K562 (cell line): ENCODE measurements around the gene MLX. TPM values are rescaled to one million over a fixed set of nuclear protein-coding genes. Genes with fewer than 3 reads are reported as not detected.
A peak's percentile ranks its signal among the peaks of the same experiment; 100 is the strongest.

ENCODE experiments used
- ATAC-seq: fragments of 200-7000 bp; cut with Tn5 transposase; 3 replicates; pipeline ENCODE4 v1.9.1; 2020; ENCODE audit warnings: moderate library complexity
- BruUV-seq: library from RNA; stranded (reverse); fragments of 400-500 nt; replicated peaks from 2 replicates; lab custom pipeline; 2021; lab: Mats Ljungman, UMichigan
- CTCF ChIA-PET: fragments of 300-600 bp; formaldehyde crosslinking; extraction: SDS; loops from one replicate; lab custom pipeline; 2021; ENCODE audit warnings: low intra/inter-chr PET ratio; lab: Yijun Ruan, JAX
- POLR2A ChIA-PET: fragments of 300-600, 350-650 bp; sonication (Branson Sonifier 250); formaldehyde crosslinking; extraction: SDS; loops from one replicate; lab custom pipeline; 2021; ENCODE audit warnings: antibody characterized with exemption, inconsistent platforms; lab: Yijun Ruan, JAX
- DNase-seq, 4 experiments: peaks; one replicate each; pipeline versions ENCODE4 v3.0.0 to v3.0.0-alpha.2; 2011 to 2018; ENCODE audit warnings: low spot score in 3 of 4, mixed read lengths in 3 of 4; ENCODE audit errors: extremely low read depth in 1 of 4
- FAIRE-seq: peaks from 2 replicates; lab custom pipeline; 2011; peaks lifted over from hg19 to GRCh38; lab: Jason Lieb, UNC
- H2AFZ ChIP-seq: 2 replicates; pipeline ENCODE4 v1.6.0; 2011; ENCODE audit warnings: low read depth, low read length, control low read depth, inconsistent platforms
- H3K27ac ChIP-seq: fragments of 200-600 bp; 3 replicates; pipeline ENCODE4 v1.8.0; 2011; ENCODE audit warnings: low read depth, mild to moderate bottlenecking, control low read depth, inconsistent platforms, low read length, moderate library complexity, mixed read lengths; ENCODE audit errors: extremely low read depth
- H3K27me3 ChIP-seq, 2 experiments: fragments of 300-600 bp in 1 of 2; 2 replicates in 1 of 2; 3 replicates in 1 of 2; pipeline versions ENCODE4 v1.6.0 to v1.8.0; 2011; ENCODE audit warnings: inconsistent platforms in 2 of 2, low read length in 2 of 2, mild to moderate bottlenecking in 1 of 2, mixed read lengths in 1 of 2, moderate library complexity in 1 of 2; ENCODE audit not compliant: control insufficient read depth in 2 of 2, insufficient read depth in 2 of 2
- H3K36me3 ChIP-seq: fragments of 300-600 bp; 3 replicates; pipeline ENCODE4 v1.8.0; 2011; ENCODE audit warnings: mild to moderate bottlenecking, low read length, inconsistent platforms; ENCODE audit not compliant: control insufficient read depth, insufficient read depth
- H3K4me1 ChIP-seq, 2 experiments: fragments of 200-600 bp in 1 of 2; replicated peaks in 1 of 2; 2 replicates in 1 of 2; 3 replicates in 1 of 2; pipeline versions ENCODE4 v1.5.1 to v1.8.0; 2011; ENCODE audit warnings: inconsistent platforms in 2 of 2, low read length in 2 of 2, mild to moderate bottlenecking in 1 of 2, mixed read lengths in 1 of 2, moderate library complexity in 1 of 2; ENCODE audit not compliant: control insufficient read depth in 2 of 2, insufficient read depth in 2 of 2
- H3K4me2 ChIP-seq: 2 replicates; pipeline ENCODE4 v1.6.1; 2011; ENCODE audit warnings: low read length, control low read depth, inconsistent platforms, mixed read lengths; ENCODE audit not compliant: insufficient read depth
- H3K4me3 ChIP-seq: fragments of 200-600 bp; sonication (generic), shearing (Covaris generic); 2 replicates; pipeline ENCODE4 v1.5.1; 2016; ENCODE audit warnings: control low read depth, inconsistent platforms
- H3K79me2 ChIP-seq: fragments of 200-600 bp; 3 replicates; pipeline ENCODE4 v1.8.0; 2011; ENCODE audit warnings: low read length, inconsistent platforms; ENCODE audit not compliant: control insufficient read depth, insufficient read depth
- H3K9ac ChIP-seq, 2 experiments: 2 replicates each; pipeline versions ENCODE4 v1.6.0 to v1.6.1; 2011; ENCODE audit warnings: low read depth in 2 of 2, low read length in 2 of 2, control low read depth in 1 of 2, inconsistent platforms in 1 of 2, mild to moderate bottlenecking in 1 of 2, mixed read lengths in 1 of 2; ENCODE audit not compliant: insufficient read depth in 1 of 2
- H3K9me1 ChIP-seq: one replicate; pipeline ENCODE4 v1.6.0; 2011; ENCODE audit warnings: inconsistent platforms, mild to moderate bottlenecking, low read length, moderate library complexity; ENCODE audit not compliant: control insufficient read depth, insufficient read depth
- H3K9me3 ChIP-seq: replicated peaks from 2 replicates; pipeline ENCODE4 v1.5.1; 2011; ENCODE audit warnings: low read depth, low read length, inconsistent platforms; ENCODE audit not compliant: control insufficient read depth, insufficient read depth
- H4K20me1 ChIP-seq: replicated peaks from 2 replicates; pipeline ENCODE4 v1.6.1; 2011; ENCODE audit warnings: low read length, inconsistent platforms, mixed read lengths; ENCODE audit not compliant: control insufficient read depth, insufficient read depth
- HDAC1 ChIP-seq, 2 experiments: fragments of 450-650 bp; IDR thresholded peaks; 2 replicates each; pipeline ENCODE4 v1.6.1; 2016 to 2017; ENCODE audit warnings: inconsistent platforms in 1 of 2, mild to moderate bottlenecking in 1 of 2, moderate library complexity in 1 of 2
- NRF1 ChIP-seq, 2 experiments: fragments of 450-650 bp; IDR thresholded peaks in 1 of 2; conservative IDR thresholded peaks in 1 of 2; 2 replicates each; pipeline ENCODE4 v1.6.1; 2014; ENCODE audit warnings: mild to moderate bottlenecking in 2 of 2
- XRCC3 ChIP-seq: fragments of 450-650 bp; IDR thresholded peaks from 2 replicates; pipeline ENCODE4 v1.6.1; 2017; ENCODE audit warnings: mild to moderate bottlenecking, moderate library complexity
- ZNF143 ChIP-seq: sonication (generic); formaldehyde crosslinking; IDR thresholded peaks from 2 replicates; pipeline ENCODE4 v1.9.0; 2022; ENCODE audit warnings: mild to moderate bottlenecking, missing genetic modification reagents
- ZNF561 ChIP-seq: fragments of 450-650 bp; formaldehyde crosslinking; conservative IDR thresholded peaks from 2 replicates; pipeline ENCODE4 v1.4.0; 2020; ENCODE audit warnings: mild to moderate bottlenecking, moderate library complexity
- ZNF766 ChIP-seq: fragments of 200-800 bp; sonication (Bioruptor generic); conservative IDR thresholded peaks from 2 replicates; pipeline ENCODE4 v1.6.1; 2016; ENCODE audit warnings: missing genetic modification characterization, missing compliant biosample characterization
- WGBS: fragments of 100-300 bp; shearing (Covaris generic); methylation state at CpG from one replicate; pipeline ENCODE4 v1.1.6; 2016; ENCODE audit warnings: low coverage, mixed read lengths; ENCODE audit not compliant: insufficient coverage; ENCODE audit errors: missing lambda C conversion rate; 5-methylcytosine and 5-hydroxymethylcytosine counted together
- in situ Hi-C: fragments of 300-500 bp; cut with MboI; formaldehyde crosslinking; loops from 4 replicates; pipeline ENCODE4 v1.15.0; 2018; ENCODE audit warnings: inconsistent platforms, mixed read lengths
- intact Hi-C: fragments of 100-400 bp; cut with micrococcal nuclease; formaldehyde crosslinking; loops from 2 replicates; pipeline ENCODE4 v1.14.2; 2022
- polyA plus RNA-seq, 8 experiments: library from polyadenylated mRNA; depleted of rRNA in 4 of 8; stranded (reverse) in 5 of 8; unstranded in 3 of 8; fragments of >200 nt; fragmentation: Nextera tagmentation in 2 of 8; fragmentation: Illumina TruSeq in 1 of 8; extraction: Ambion mirVana in 2 of 8; extraction: Trizol in 1 of 8; gene quantifications; 2 replicates each; pipeline versions ENCODE4 v1.2.1 to v1.2.3, GENCODE V29; 2011 to 2014; ENCODE audit warnings: inconsistent platforms in 1 of 8, missing spikeins in 1 of 8
- total RNA-seq, 7 experiments: library from RNA; depleted of rRNA in 6 of 7; stranded (reverse); fragments of >200 nt in 6 of 7; fragmentation: Illumina TruSeq in 2 of 7; extraction: Trizol in 2 of 7; gene quantifications; 2 replicates each; pipeline versions ENCODE4 v1.2.1 to v1.2.3, GENCODE V29; 2011 to 2021; ENCODE audit warnings: low replicate concordance in 1 of 7
- TF ChIP-seq, protein P1 (sequence below): fragments of 200-800 bp; sonication (Bioruptor generic); IDR thresholded peaks from 2 replicates; pipeline ENCODE4 v1.6.1; 2016; ENCODE audit warnings: missing genetic modification characterization, missing compliant biosample characterization
- TF ChIP-seq, protein P2 (sequence below): fragments of 450-650 bp; IDR thresholded peaks from 2 replicates; pipeline ENCODE4 v1.6.1; 2017; ENCODE audit warnings: antibody characterized with exemption, mild to moderate bottlenecking
- TF ChIP-seq, protein P3 (sequence below): fragments of 250-450 bp; sonication (Bioruptor Pico); IDR thresholded peaks from 2 replicates; pipeline ENCODE4 v1.8.0; 2022; ENCODE audit warnings: inconsistent platforms, mild to moderate bottlenecking, moderate library complexity, borderline replicate concordance
- TF ChIP-seq, protein P4 (sequence below): fragments of 450-650 bp; conservative IDR thresholded peaks from 2 replicates; pipeline ENCODE4 v1.6.1; 2016; ENCODE audit warnings: missing genetic modification characterization, low read depth, mild to moderate bottlenecking, missing compliant biosample characterization, moderate library complexity

MLX gene
- total and polyA plus RNA-seq, 9 of the 15 experiments (the other 6 are each of a cell fraction or from before 2014, with no cell fraction given) = 42.9 to 100 (median 58.9) TPM

DNA sequence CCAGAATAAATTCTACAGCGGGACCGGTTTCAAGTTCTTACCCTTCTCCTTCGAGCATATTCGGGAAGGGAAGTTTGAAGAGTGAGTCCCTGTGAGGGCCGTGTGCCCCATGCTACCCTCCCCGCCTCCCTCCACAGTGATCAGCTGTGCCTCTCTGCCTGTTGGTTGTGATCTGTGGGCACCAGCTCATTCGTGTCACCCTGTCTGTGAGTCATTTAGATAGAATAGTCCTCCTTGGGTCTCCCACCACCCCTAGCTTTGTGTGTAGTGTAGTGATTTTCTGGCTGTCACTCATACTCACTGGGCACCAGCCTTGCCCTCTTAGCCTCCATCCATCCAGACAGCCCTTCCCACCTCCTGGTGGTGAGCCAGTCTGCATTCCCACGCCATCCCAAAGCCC is 45.9 kb upstream of the MLX start:
- H3K27me3 ChIP-seq = no peaks in the 10 kb centered on the region
- intact Hi-C loops (no loop called here), in situ Hi-C loops (no loop called here)
- no peaks in the 10 kb centered on the region for H4K20me1 ChIP-seq
- peaks cover 11% of the 10 kb centered on the region; the same call in 1 of the 3 replicates for H3K79me2 ChIP-seq
- peak overlapping the region; percentile 86; the same call in 1 of the 3 replicates for H3K27ac ChIP-seq
- H3K9me1 ChIP-seq = peaks cover 7% of the 10 kb centered on the region
- no peak overlapping the region for H3K9ac ChIP-seq
- CTCF ChIA-PET = interaction anchor here (1.3 kb wide), 1 partner anchor 198 kb away, joined by 3 read pairs; no protein-coding TSS in a partner anchor
- no peak overlapping the region for H2AFZ ChIP-seq
- H3K4me1 ChIP-seq = peaks cover 46 to 65% of the 10 kb centered on the region in 2 experiments
- DNase-seq (no peak), ATAC-seq (no peak), FAIRE-seq (no peak)
- H3K9me3 ChIP-seq = no peaks in the 10 kb centered on the region
- no peak overlapping the region for H3K4me2 ChIP-seq
- 95% methylated on average over 8 of the region's 8 CpGs for WGBS
- BruUV-seq = no TSS peak
- H3K4me3 ChIP-seq = no peak overlapping the region
- POLR2A ChIA-PET = interaction anchor here (0.7 to 3.9 kb wide), 5 partner anchors 12 to 209 kb away, joined by 3 to 15 read pairs (median 4); partner anchors contain the start of gene NAGLU
- peaks cover 67% of the 10 kb centered on the region for H3K36me3 ChIP-seq
- TF ChIP-seq HDAC1 (IDR thresholded peaks at IDR 0.05) (no peak), ZNF143 (CRISPR knock-in tag) (no peak), NRF1 (conservative IDR thresholded peaks at IDR 0.05 in 1 of 2, IDR thresholded peaks at IDR 0.05 in 1 of 2) (no peak), XRCC3 (no peak), ZNF766 (CRISPR knock-in tag) (no peak), ZNF561 (CRISPR knock-in tag) (no peak)
- TF ChIP-seq, protein P1, sequence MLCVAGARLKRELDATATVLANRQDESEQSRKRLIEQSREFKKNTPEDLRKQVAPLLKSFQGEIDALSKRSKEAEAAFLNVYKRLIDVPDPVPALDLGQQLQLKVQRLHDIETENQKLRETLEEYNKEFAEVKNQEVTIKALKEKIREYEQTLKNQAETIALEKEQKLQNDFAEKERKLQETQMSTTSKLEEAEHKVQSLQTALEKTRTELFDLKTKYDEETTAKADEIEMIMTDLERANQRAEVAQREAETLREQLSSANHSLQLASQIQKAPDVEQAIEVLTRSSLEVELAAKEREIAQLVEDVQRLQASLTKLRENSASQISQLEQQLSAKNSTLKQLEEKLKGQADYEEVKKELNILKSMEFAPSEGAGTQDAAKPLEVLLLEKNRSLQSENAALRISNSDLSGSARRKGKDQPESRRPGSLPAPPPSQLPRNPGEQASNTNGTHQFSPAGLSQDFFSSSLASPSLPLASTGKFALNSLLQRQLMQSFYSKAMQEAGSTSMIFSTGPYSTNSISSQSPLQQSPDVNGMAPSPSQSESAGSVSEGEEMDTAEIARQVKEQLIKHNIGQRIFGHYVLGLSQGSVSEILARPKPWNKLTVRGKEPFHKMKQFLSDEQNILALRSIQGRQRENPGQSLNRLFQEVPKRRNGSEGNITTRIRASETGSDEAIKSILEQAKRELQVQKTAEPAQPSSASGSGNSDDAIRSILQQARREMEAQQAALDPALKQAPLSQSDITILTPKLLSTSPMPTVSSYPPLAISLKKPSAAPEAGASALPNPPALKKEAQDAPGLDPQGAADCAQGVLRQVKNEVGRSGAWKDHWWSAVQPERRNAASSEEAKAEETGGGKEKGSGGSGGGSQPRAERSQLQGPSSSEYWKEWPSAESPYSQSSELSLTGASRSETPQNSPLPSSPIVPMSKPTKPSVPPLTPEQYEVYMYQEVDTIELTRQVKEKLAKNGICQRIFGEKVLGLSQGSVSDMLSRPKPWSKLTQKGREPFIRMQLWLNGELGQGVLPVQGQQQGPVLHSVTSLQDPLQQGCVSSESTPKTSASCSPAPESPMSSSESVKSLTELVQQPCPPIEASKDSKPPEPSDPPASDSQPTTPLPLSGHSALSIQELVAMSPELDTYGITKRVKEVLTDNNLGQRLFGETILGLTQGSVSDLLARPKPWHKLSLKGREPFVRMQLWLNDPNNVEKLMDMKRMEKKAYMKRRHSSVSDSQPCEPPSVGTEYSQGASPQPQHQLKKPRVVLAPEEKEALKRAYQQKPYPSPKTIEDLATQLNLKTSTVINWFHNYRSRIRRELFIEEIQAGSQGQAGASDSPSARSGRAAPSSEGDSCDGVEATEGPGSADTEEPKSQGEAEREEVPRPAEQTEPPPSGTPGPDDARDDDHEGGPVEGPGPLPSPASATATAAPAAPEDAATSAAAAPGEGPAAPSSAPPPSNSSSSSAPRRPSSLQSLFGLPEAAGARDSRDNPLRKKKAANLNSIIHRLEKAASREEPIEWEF (CRISPR knock-in tag) = no peak
- TF ChIP-seq, protein P2, sequence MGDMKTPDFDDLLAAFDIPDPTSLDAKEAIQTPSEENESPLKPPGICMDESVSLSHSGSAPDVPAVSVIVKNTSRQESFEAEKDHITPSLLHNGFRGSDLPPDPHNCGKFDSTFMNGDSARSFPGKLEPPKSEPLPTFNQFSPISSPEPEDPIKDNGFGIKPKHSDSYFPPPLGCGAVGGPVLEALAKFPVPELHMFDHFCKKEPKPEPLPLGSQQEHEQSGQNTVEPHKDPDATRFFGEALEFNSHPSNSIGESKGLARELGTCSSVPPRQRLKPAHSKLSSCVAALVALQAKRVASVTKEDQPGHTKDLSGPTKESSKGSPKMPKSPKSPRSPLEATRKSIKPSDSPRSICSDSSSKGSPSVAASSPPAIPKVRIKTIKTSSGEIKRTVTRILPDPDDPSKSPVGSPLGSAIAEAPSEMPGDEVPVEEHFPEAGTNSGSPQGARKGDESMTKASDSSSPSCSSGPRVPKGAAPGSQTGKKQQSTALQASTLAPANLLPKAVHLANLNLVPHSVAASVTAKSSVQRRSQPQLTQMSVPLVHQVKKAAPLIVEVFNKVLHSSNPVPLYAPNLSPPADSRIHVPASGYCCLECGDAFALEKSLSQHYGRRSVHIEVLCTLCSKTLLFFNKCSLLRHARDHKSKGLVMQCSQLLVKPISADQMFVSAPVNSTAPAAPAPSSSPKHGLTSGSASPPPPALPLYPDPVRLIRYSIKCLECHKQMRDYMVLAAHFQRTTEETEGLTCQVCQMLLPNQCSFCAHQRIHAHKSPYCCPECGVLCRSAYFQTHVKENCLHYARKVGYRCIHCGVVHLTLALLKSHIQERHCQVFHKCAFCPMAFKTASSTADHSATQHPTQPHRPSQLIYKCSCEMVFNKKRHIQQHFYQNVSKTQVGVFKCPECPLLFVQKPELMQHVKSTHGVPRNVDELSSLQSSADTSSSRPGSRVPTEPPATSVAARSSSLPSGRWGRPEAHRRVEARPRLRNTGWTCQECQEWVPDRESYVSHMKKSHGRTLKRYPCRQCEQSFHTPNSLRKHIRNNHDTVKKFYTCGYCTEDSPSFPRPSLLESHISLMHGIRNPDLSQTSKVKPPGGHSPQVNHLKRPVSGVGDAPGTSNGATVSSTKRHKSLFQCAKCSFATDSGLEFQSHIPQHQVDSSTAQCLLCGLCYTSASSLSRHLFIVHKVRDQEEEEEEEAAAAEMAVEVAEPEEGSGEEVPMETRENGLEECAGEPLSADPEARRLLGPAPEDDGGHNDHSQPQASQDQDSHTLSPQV = no peak
- TF ChIP-seq, protein P3, sequence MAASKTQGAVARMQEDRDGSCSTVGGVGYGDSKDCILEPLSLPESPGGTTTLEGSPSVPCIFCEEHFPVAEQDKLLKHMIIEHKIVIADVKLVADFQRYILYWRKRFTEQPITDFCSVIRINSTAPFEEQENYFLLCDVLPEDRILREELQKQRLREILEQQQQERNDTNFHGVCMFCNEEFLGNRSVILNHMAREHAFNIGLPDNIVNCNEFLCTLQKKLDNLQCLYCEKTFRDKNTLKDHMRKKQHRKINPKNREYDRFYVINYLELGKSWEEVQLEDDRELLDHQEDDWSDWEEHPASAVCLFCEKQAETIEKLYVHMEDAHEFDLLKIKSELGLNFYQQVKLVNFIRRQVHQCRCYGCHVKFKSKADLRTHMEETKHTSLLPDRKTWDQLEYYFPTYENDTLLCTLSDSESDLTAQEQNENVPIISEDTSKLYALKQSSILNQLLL (CRISPR knock-in tag) = no peak
- TF ChIP-seq, protein P4, sequence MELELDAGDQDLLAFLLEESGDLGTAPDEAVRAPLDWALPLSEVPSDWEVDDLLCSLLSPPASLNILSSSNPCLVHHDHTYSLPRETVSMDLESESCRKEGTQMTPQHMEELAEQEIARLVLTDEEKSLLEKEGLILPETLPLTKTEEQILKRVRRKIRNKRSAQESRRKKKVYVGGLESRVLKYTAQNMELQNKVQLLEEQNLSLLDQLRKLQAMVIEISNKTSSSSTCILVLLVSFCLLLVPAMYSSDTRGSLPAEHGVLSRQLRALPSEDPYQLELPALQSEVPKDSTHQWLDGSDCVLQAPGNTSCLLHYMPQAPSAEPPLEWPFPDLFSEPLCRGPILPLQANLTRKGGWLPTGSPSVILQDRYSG (tag) = no peak
